ENCODE data around the gene H3-3A. TPM values are rescaled to one million over a fixed set of nuclear protein-coding genes. Genes with fewer than 3 reads are reported as not detected.

The H3-3A gene
- total and polyA plus RNA-seq, 10 donors = 362 to 1,089 (median 575) TPM

- Histone ChIP-seq H3K36me3 (peaks cover 0 to 49% (median 13%) of the 10 kb centered on the region in 6 donors), H3K4me3 (peak overlapping the region; percentile 69 to 91 (median 76)), H3K4me1 (peaks cover 25 to 48% (median 36%) of the 10 kb centered on the region in 6 donors), H3K9me3 (no peaks in the 10 kb centered on the region), H3K27me3 (replicated peaks in 1 of 7) (no peaks in the 10 kb centered on the region), H3K27ac (peak overlapping the region; percentile 99 to 100 (median 100))
- 15 to 21% (median 18%) methylated on average over 19 to 21 of the region's 21 CpGs for WGBS, 5 donors
- DNase-seq = no peak
- intact Hi-C loops (cut with DNase I; ENCODE audit: low total_unique reads) = no loop called here
- TF ChIP-seq POLR2AphosphoS5 (IDR thresholded peaks at IDR 0.05) = no peak
- TF ChIP-seq POLR2A (IDR thresholded peaks at IDR 0.05) = no peak
- no peak for TF ChIP-seq CTCF (IDR thresholded peaks at IDR 0.05 in 8 of 11, conservative IDR thresholded peaks at IDR 0.05 in 3 of 11)
These were observed 1.3 kb upstream of the H3-3A start for GRCh38 chr1:226061068-226061840.

- Histone ChIP-seq H3K9me3 (no peaks in the 10 kb centered on the region), H3K27ac (peak overlapping the region; percentile 99 to 100 (median 100)), H3K4me1 (peaks cover 32 to 55% (median 43%) of the 10 kb centered on the region in 6 donors), H3K27me3 (replicated peaks in 1 of 7) (no peaks in the 10 kb centered on the region), H3K36me3 (peaks cover 0 to 49% (median 21%) of the 10 kb centered on the region in 6 donors), H3K4me3 (peak overlapping the region; percentile 69 to 91 (median 76))
- intact Hi-C loops (cut with DNase I; ENCODE audit: low total_unique reads) = no loop called here
- TF ChIP-seq POLR2AphosphoS5 (IDR thresholded peaks at IDR 0.05) (peak; percentile 59 to 84 (median 78)), POLR2A (IDR thresholded peaks at IDR 0.05) (peak in 1 of 3 donors; percentile 59), CTCF (IDR thresholded peaks at IDR 0.05 in 8 of 11, conservative IDR thresholded peaks at IDR 0.05 in 3 of 11) (no peak)
- no peak for DNase-seq
- WGBS, 5 donors = 0 to 1% (median 1%) methylated on average over 12 to 100 of the region's 100 CpGs
These were observed 517 bp upstream of the H3-3A start for GRCh38 chr1:226061841-226062557.

- 0 to 1% (median 1%) methylated on average over 36 of the region's 36 CpGs for WGBS, 5 donors
- H3K4me1 ChIP-seq = peaks cover 45 to 69% (median 57%) of the 10 kb centered on the region in 6 donors
- H3K36me3 ChIP-seq = peaks cover 3 to 49% (median 31%) of the 10 kb centered on the region in 6 donors
- H3K27ac ChIP-seq = peak overlapping the region; percentile 99 to 100 (median 100)
- no peaks in the 10 kb centered on the region for H3K9me3 ChIP-seq
- peak overlapping the region; percentile 69 to 91 (median 77) for H3K4me3 ChIP-seq
- intact Hi-C loops (cut with DNase I; ENCODE audit: low total_unique reads) = no loop called here
- DNase-seq = peak; percentile 89
- TF ChIP-seq CTCF (IDR thresholded peaks at IDR 0.05 in 8 of 11, conservative IDR thresholded peaks at IDR 0.05 in 3 of 11) (no peak), POLR2AphosphoS5 (IDR thresholded peaks at IDR 0.05) (peak; percentile 53 to 72 (median 69)), POLR2A (IDR thresholded peaks at IDR 0.05) (no peak)
- H3K27me3 ChIP-seq (replicated peaks in 1 of 7) = no peaks in the 10 kb centered on the region
These were observed 884 bp downstream of the H3-3A start for GRCh38 chr1:226063224-226063976.

All from spleen (tissue), 11 donors.